Measurements from ENCODE around the gene OTOP2.

DNA sequence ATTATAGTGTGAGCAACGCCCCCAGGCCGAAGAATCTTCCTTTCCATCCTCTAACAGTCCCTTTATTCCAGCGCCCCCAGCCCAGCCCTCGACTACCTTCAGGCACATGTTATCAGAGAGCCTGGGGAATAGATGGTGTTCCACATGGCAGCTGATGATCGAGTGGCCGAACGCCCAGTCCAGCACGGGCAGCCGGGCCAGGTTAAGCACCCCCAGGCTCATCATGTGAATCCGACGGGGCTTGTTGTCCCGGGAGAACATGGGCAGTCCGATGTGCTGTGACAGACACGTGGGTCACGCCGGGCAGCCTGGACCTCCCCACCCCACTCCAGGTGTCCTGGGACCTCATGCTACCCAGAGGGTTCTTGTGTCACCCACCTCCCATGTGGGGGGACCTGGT, 44.8 kb upstream of the OTOP2 start:
- TF ChIP-seq, protein P1, sequence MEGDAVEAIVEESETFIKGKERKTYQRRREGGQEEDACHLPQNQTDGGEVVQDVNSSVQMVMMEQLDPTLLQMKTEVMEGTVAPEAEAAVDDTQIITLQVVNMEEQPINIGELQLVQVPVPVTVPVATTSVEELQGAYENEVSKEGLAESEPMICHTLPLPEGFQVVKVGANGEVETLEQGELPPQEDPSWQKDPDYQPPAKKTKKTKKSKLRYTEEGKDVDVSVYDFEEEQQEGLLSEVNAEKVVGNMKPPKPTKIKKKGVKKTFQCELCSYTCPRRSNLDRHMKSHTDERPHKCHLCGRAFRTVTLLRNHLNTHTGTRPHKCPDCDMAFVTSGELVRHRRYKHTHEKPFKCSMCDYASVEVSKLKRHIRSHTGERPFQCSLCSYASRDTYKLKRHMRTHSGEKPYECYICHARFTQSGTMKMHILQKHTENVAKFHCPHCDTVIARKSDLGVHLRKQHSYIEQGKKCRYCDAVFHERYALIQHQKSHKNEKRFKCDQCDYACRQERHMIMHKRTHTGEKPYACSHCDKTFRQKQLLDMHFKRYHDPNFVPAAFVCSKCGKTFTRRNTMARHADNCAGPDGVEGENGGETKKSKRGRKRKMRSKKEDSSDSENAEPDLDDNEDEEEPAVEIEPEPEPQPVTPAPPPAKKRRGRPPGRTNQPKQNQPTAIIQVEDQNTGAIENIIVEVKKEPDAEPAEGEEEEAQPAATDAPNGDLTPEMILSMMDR (IDR thresholded peaks at IDR 0.05; ENCODE audit: borderline replicate concordance, extremely low read depth, low read length, poor library complexity, severe bottlenecking), result no peak
- TF ChIP-seq EZH2 (IDR thresholded peaks at IDR 0.05; ENCODE audit: borderline replicate concordance, low read depth, low read length, severe bottlenecking), result no peak

All from DND-41 (cell line).